GM04504 (cell line): Measurements from ENCODE around the gene PACSIN3.

Experiments used
- DNase-seq: peaks from one replicate; pipeline ENCODE4 v3.0.0-alpha.2; 2012; ENCODE audit warnings: low read depth

The PACSIN3 gene

GRCh38 chr11:47152953-47153950 lies 33.0 kb downstream of the PACSIN3 start:
- DNase-seq: peak; percentile 66

GRCh38 chr11:47152126-47152952 lies 33.9 kb downstream of the PACSIN3 start:
- DNase-seq: no peak

- no peak for DNase-seq
Measured at GRCh38 chr11:47149782-47150181, 36.5 kb downstream of the PACSIN3 start.

- peak; percentile 28 for DNase-seq
Measured at GRCh38 chr11:47148903-47149531, 37.2 kb downstream of the PACSIN3 start.

- DNase-seq: no peak
Measured at GRCh38 chr11:47148270-47148669, 38.0 kb downstream of the PACSIN3 start.

GRCh38 chr11:47147681-47148080 lies 38.6 kb downstream of the PACSIN3 start:
- no peak for DNase-seq

GRCh38 chr11:47147250-47147649 lies 39.0 kb downstream of the PACSIN3 start:
- no peak for DNase-seq

- peak; percentile 17 for DNase-seq
Measured at GRCh38 chr11:47144541-47144940, 41.7 kb downstream of the PACSIN3 start.

- DNase-seq: peak; percentile 91
Measured at GRCh38 chr11:47143322-47143721, 42.9 kb downstream of the PACSIN3 start.

GRCh38 chr11:47139878-47140277 lies 46.4 kb downstream of the PACSIN3 start:
- no peak for DNase-seq

GRCh38 chr11:47137476-47137875 lies 48.8 kb downstream of the PACSIN3 start:
- no peak for DNase-seq

- DNase-seq: no peak
Measured at GRCh38 chr11:47136921-47137320, 49.3 kb downstream of the PACSIN3 start.

- no peak for DNase-seq
Measured at GRCh38 chr11:47136327-47136726, 49.9 kb downstream of the PACSIN3 start.

GRCh38 chr11:47132981-47133380 lies 53.3 kb downstream of the PACSIN3 start:
- no peak for DNase-seq

- no peak for DNase-seq
Measured at GRCh38 chr11:47132490-47132889, 53.7 kb downstream of the PACSIN3 start.

- DNase-seq: no peak
Measured at GRCh38 chr11:47131136-47131535, 55.1 kb downstream of the PACSIN3 start.

- no peak for DNase-seq
Measured at GRCh38 chr11:47130543-47130942, 55.7 kb downstream of the PACSIN3 start.
